HEK293 (cell line): ENCODE results near the gene ZNF432.

Experiments used
- FEZF1 ChIP-seq: fragments of 450-650 bp; formaldehyde crosslinking; IDR thresholded peaks from 2 replicates; pipeline ENCODE4 v1.5.1; 2016; ENCODE audit warnings: missing biosample characterization, missing genetic modification characterization
- GLIS2 ChIP-seq: fragments of 450-650 bp; formaldehyde crosslinking; IDR thresholded peaks from 2 replicates; pipeline ENCODE4 v1.5.1; 2016; ENCODE audit warnings: missing biosample characterization, missing genetic modification characterization
- KLF1 ChIP-seq: fragments of 450-650 bp; formaldehyde crosslinking; IDR thresholded peaks from 2 replicates; pipeline ENCODE4 v1.5.1; 2016; ENCODE audit warnings: missing biosample characterization, missing genetic modification characterization
- PATZ1 ChIP-seq: fragments of 450-650 bp; formaldehyde crosslinking; IDR thresholded peaks from 2 replicates; pipeline ENCODE4 v1.5.1; 2016; ENCODE audit warnings: missing biosample characterization, missing genetic modification characterization
- PRDM10 ChIP-seq: fragments of 450-650 bp; formaldehyde crosslinking; IDR thresholded peaks from 2 replicates; pipeline ENCODE4 v1.5.1; 2016; ENCODE audit warnings: missing biosample characterization, missing genetic modification characterization
- SP3 ChIP-seq: fragments of 450-650 bp; formaldehyde crosslinking; IDR thresholded peaks from 2 replicates; pipeline ENCODE4 v1.5.1; 2016; ENCODE audit warnings: missing biosample characterization, missing genetic modification characterization
- TSHZ1 ChIP-seq: fragments of 450-650 bp; formaldehyde crosslinking; IDR thresholded peaks from 2 replicates; pipeline ENCODE4 v1.5.1; 2016; ENCODE audit warnings: missing biosample characterization, missing genetic modification characterization, borderline replicate concordance
- YY2 ChIP-seq: fragments of 450-650 bp; formaldehyde crosslinking; IDR thresholded peaks from 2 replicates; pipeline ENCODE4 v1.5.1; 2016; ENCODE audit warnings: missing biosample characterization, missing genetic modification characterization
- ZFP37 ChIP-seq: fragments of 450-650 bp; formaldehyde crosslinking; IDR thresholded peaks from 2 replicates; pipeline ENCODE4 v1.5.1; 2016; ENCODE audit warnings: missing biosample characterization, missing genetic modification characterization
- ZNF223 ChIP-seq: fragments of 450-650 bp; formaldehyde crosslinking; IDR thresholded peaks from 2 replicates; pipeline ENCODE4 v1.5.1; 2016; ENCODE audit warnings: missing biosample characterization, missing genetic modification characterization
- ZNF518A ChIP-seq: fragments of 450-650 bp; formaldehyde crosslinking; conservative IDR thresholded peaks from 2 replicates; pipeline ENCODE4 v1.5.1; 2016; ENCODE audit warnings: low read depth, missing biosample characterization, missing genetic modification characterization
- ZNF624 ChIP-seq: fragments of 450-650 bp; formaldehyde crosslinking; IDR thresholded peaks from 2 replicates; pipeline ENCODE4 v1.5.1; 2017; ENCODE audit warnings: missing biosample characterization, missing genetic modification characterization
- ZNF707 ChIP-seq: fragments of 450-650 bp; formaldehyde crosslinking; IDR thresholded peaks from 2 replicates; pipeline ENCODE4 v1.5.1; 2016; ENCODE audit warnings: missing biosample characterization, missing genetic modification characterization
- ZNF785 ChIP-seq: fragments of 450-650 bp; formaldehyde crosslinking; IDR thresholded peaks from 2 replicates; pipeline ENCODE4 v1.5.1; 2016; ENCODE audit warnings: missing biosample characterization, missing genetic modification characterization
- ZNF843 ChIP-seq: fragments of 450-650 bp; formaldehyde crosslinking; IDR thresholded peaks from 2 replicates; pipeline ENCODE4 v1.5.1; 2016; ENCODE audit warnings: missing biosample characterization, missing genetic modification characterization
- ZSCAN4 ChIP-seq: fragments of 450-650 bp; formaldehyde crosslinking; IDR thresholded peaks from 2 replicates; pipeline ENCODE4 v1.5.1; 2017; ENCODE audit warnings: missing biosample characterization, missing genetic modification characterization
- TF ChIP-seq, protein P1 (sequence below): fragments of 450-650 bp; formaldehyde crosslinking; IDR thresholded peaks from 2 replicates; pipeline ENCODE4 v1.5.1; 2016; ENCODE audit warnings: missing biosample characterization, missing genetic modification characterization
- TF ChIP-seq, protein P2 (sequence below): fragments of 450-650 bp; formaldehyde crosslinking; IDR thresholded peaks from 2 replicates; pipeline ENCODE4 v1.5.1; 2016; ENCODE audit warnings: missing biosample characterization, missing genetic modification characterization

The ZNF432 gene

GRCh38 chr19:52007806-52008557 is 40.7 kb downstream of the ZNF432 start, which contains the start of gene ZNF615 (continued):
- TF ChIP-seq, protein P1, sequence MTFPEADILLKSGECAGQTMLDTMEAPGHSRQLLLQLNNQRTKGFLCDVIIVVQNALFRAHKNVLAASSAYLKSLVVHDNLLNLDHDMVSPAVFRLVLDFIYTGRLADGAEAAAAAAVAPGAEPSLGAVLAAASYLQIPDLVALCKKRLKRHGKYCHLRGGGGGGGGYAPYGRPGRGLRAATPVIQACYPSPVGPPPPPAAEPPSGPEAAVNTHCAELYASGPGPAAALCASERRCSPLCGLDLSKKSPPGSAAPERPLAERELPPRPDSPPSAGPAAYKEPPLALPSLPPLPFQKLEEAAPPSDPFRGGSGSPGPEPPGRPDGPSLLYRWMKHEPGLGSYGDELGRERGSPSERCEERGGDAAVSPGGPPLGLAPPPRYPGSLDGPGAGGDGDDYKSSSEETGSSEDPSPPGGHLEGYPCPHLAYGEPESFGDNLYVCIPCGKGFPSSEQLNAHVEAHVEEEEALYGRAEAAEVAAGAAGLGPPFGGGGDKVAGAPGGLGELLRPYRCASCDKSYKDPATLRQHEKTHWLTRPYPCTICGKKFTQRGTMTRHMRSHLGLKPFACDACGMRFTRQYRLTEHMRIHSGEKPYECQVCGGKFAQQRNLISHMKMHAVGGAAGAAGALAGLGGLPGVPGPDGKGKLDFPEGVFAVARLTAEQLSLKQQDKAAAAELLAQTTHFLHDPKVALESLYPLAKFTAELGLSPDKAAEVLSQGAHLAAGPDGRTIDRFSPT, result no peak
- no peak for TF ChIP-seq ZNF223 (tag by site-specific recombination)
- TF ChIP-seq ZFP37 (tag by site-specific recombination), result peak; percentile 80; the same call in 1 of the 2 replicates
- TF ChIP-seq GLIS2, result peak; percentile 62
- peak; percentile 99 for TF ChIP-seq YY2 (tag by site-specific recombination)
- TF ChIP-seq SP3, result peak; percentile 71
- TF ChIP-seq ZNF707 (tag by site-specific recombination), result no peak
- TF ChIP-seq FEZF1 (tag by site-specific recombination), result no peak
- peak; percentile 66 for TF ChIP-seq ZNF518A
- no peak for TF ChIP-seq ZNF785
- peak; percentile 41; the same call in 1 of the 2 replicates for TF ChIP-seq ZSCAN4 (tag by site-specific recombination)
- no peak for TF ChIP-seq ZNF624
- no peak for TF ChIP-seq TSHZ1 (tag by site-specific recombination)
- TF ChIP-seq, protein P2, sequence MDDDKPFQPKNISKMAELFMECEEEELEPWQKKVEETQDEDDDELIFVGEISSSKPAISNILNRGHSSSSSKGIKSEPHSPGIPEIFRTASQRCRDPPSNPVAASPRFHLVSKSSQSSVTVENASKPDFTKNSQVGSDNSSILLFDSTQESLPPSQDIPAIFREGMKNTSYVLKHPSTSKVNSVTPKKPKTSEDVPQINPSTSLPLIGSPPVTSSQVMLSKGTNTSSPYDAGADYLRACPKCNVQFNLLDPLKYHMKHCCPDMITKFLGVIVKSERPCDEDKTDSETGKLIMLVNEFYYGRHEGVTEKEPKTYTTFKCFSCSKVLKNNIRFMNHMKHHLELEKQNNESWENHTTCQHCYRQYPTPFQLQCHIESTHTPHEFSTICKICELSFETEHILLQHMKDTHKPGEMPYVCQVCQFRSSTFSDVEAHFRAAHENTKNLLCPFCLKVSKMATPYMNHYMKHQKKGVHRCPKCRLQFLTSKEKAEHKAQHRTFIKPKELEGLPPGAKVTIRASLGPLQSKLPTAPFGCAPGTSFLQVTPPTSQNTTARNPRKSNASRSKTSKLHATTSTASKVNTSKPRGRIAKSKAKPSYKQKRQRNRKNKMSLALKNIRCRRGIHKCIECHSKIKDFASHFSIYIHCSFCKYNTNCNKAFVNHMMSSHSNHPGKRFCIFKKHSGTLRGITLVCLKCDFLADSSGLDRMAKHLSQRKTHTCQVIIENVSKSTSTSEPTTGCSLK (tag by site-specific recombination), result no peak
- TF ChIP-seq PATZ1, result peak; percentile 38; the same call in 1 of the 2 replicates
- 0 out of 2 replicates have a peak, but pooled peaks have one; percentile 47 for TF ChIP-seq PRDM10 (tag by site-specific recombination)
- peak; percentile 11; the same call in 1 of the 2 replicates for TF ChIP-seq ZNF843
- TF ChIP-seq KLF1 (tag by site-specific recombination), result no peak
